ENCODE results near the gene NFAM1.
A peak's percentile ranks its signal among the peaks of the same experiment; 100 is the strongest.

Gene NFAM1

DNA sequence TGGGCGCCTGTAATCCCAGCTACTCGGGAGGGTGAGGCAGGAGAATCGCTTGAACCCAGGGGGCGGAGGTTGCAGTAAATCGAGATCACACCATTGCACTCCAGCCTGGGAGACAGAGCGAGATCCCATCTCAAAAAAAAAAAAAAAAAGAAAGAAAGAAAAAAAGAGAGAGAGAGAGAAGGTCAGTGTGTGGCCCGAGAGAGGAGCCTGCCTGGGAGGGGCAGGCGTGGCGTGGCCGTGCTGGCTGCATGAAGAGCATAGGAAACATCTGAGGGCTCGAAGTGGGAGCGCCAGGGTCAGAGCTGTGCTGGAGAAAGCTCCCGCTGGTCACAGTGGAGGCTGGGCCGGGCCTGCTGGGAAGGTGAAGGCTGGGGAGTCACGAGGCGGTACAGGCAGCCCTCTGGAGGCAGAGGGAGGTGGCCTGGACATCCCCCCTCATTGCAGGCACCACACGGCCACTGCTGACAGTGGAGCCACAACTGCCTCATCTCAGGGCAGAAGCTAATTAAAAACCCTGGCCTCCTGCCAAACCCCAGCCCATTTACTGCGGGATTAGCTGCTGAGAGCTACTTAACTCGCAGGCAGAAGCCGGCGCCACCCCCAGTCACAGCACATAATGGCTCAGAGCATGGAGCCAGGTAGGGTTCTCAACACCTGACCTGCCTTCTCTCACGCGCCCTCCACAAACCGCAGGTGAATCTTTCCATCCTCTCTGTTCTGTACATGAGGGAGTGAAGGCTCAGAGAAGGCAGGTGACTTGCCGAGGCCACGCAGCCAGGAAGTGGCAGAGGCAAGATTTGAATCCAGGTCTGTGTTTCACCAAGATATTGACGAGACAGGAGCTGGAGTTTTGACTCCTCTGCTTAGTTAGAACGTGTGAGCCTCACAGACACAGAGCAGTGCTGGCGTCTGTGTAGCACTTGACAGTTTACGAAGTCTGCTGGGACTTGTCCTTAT is 32.6 kb downstream of the NFAM1 start:
- H3K36me3 ChIP-seq (ENCODE audit: insufficient read depth, low read length): no peaks in the 10 kb centered on the region
- no peaks in the 10 kb centered on the region for H3K9me3 ChIP-seq (ENCODE audit: low read depth, low read length)
- H3K4me3 ChIP-seq: no peak overlapping the region
- DNase-seq (ENCODE audit: low read depth, low spot score): peak; percentile 40
- TF ChIP-seq EZH2 (IDR thresholded peaks at IDR 0.05) (no peak), FOXP2 (optimal IDR thresholded peaks at IDR 0.05; ENCODE audit: control extremely low read depth, extremely low read length, insufficient read depth) (peak; percentile 41), POLR2AphosphoS5 (IDR thresholded peaks at IDR 0.05; ENCODE audit: borderline replicate concordance, low read depth, low read length) (no peak)
- no peak overlapping the region for H3K27ac ChIP-seq
- no peak overlapping the region for H3K9ac ChIP-seq (ENCODE audit: insufficient read length)

DNA sequence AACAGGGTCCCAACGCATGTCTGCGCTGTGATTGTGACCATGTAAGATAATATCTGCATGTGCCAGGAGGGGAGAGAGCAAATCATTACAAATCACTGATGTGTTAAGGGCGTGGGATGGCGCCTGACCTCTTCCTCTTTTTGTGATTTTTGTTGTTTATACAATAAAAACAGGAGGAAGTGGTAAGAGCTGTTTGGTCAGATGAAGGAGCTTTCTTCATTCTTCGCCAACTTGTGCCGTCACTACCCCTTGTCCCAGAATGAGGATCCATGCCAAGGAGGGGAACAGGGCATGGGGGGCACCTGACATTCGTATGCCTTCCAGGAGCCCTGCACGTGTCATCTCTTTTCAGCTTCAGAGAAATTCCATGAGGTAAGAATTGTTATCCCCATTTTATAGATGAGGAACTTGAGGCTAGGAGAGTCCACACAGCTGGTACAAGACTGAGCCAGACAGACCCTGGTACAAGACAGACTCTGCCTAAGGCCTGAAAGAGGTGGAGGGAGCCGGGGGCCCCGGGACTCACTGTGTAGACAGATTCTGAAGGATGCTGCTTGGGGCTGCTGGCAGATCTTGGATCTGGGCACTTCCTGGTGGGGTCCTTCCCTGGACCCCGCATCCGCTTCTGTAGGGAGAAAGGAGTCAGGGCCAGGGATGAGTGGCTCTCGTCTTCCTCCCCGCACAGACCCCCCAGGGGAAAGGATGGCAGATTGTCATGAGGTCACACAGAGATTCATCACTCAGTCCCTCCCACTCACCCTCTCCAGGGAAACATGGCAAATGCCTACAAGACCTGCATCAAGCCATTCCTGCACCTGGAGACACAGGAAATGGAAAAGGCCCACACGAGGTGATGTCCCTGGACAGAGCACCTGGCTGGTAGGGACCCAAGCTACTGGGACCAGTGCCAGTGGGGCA is 34.6 kb downstream of the NFAM1 start:
- no peak for TF ChIP-seq POLR2AphosphoS5 (IDR thresholded peaks at IDR 0.05; ENCODE audit: borderline replicate concordance, low read depth, low read length)
- TF ChIP-seq EZH2 (IDR thresholded peaks at IDR 0.05): no peak
- TF ChIP-seq FOXP2 (optimal IDR thresholded peaks at IDR 0.05; ENCODE audit: control extremely low read depth, extremely low read length, insufficient read depth): no peak
- no peak overlapping the region for H3K4me3 ChIP-seq
- H3K9me3 ChIP-seq (ENCODE audit: low read depth, low read length): no peaks in the 10 kb centered on the region
- no peak overlapping the region for H3K27ac ChIP-seq
- no peak for DNase-seq (ENCODE audit: low read depth, low spot score)
- no peak overlapping the region for H3K9ac ChIP-seq (ENCODE audit: insufficient read length)
- no peaks in the 10 kb centered on the region for H3K36me3 ChIP-seq (ENCODE audit: insufficient read depth, low read length)

DNA sequence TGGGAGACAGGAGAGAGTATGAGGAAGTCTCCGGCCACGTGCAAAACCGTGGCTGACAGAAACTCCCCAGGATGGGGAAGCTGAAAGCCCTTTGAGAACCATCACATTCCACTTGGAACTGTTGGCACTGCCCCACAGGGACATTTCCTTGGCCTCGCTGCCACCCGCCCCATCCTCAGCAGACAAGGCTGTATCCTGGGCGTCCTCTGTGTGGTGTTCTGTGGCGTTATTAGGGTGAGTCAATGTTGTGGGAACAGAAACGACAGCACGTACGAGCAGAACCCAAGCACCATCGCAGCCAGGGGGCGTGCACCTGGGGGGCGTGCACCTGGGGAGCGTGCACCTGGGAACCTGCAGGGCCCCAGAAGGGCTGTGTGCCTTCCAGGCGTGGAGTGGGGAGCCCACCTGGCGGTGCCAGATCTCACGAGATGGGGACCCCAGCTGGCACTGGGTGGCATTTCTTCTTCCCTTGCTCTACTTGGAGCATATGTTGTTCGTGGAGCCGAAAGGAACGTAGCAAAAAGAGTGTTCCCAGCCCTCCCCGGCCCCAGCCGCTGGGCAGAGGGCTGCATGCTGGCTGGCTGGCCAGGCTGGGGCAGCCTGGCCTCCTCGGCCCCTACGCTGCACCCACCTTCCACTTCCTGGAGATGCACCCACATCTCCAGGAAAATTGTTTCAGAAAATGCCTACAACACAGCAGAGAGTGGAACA is 35.4 kb downstream of the NFAM1 start:
- H3K9me3 ChIP-seq (ENCODE audit: low read depth, low read length): no peaks in the 10 kb centered on the region
- no peak for TF ChIP-seq FOXP2 (optimal IDR thresholded peaks at IDR 0.05; ENCODE audit: control extremely low read depth, extremely low read length, insufficient read depth)
- no peak for TF ChIP-seq POLR2AphosphoS5 (IDR thresholded peaks at IDR 0.05; ENCODE audit: borderline replicate concordance, low read depth, low read length)
- TF ChIP-seq EZH2 (IDR thresholded peaks at IDR 0.05): no peak
- H3K27ac ChIP-seq: no peak overlapping the region
- no peak overlapping the region for H3K4me3 ChIP-seq
- H3K36me3 ChIP-seq (ENCODE audit: insufficient read depth, low read length): no peaks in the 10 kb centered on the region
- H3K9ac ChIP-seq (ENCODE audit: insufficient read length): no peak overlapping the region
- DNase-seq (ENCODE audit: low read depth, low spot score): no peak

DNA sequence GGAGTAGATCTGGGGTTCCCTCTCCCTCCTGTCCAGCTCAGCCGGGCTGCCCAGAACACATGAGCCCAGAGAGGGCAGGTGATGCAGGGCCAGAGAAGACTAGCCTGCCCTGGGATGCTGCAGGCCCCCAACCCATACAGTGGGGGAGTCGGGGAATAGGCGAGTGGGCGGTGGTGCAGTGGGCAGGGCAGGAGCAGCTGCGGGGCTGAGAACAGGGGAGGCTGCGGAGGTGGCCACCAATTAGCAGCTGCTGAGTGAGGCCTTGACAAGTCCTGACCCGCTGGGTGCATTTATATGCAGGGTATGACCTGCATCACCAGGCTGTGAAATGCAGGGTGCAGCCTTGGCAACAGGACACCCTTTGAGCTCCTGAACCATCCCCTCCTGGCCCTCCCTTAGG is 43.1 kb downstream of the NFAM1 start:
- H3K4me3 ChIP-seq: no peak overlapping the region
- H3K9me3 ChIP-seq (ENCODE audit: low read depth, low read length): no peaks in the 10 kb centered on the region
- H3K9ac ChIP-seq (ENCODE audit: insufficient read length): no peak overlapping the region
- H3K27ac ChIP-seq: no peak overlapping the region
- H3K36me3 ChIP-seq (ENCODE audit: insufficient read depth, low read length): no peaks in the 10 kb centered on the region
- TF ChIP-seq FOXP2 (optimal IDR thresholded peaks at IDR 0.05; ENCODE audit: control extremely low read depth, extremely low read length, insufficient read depth): no peak
- no peak for TF ChIP-seq POLR2AphosphoS5 (IDR thresholded peaks at IDR 0.05; ENCODE audit: borderline replicate concordance, low read depth, low read length)
- no peak for TF ChIP-seq EZH2 (IDR thresholded peaks at IDR 0.05)
- DNase-seq (ENCODE audit: low read depth, low spot score): no peak

DNA sequence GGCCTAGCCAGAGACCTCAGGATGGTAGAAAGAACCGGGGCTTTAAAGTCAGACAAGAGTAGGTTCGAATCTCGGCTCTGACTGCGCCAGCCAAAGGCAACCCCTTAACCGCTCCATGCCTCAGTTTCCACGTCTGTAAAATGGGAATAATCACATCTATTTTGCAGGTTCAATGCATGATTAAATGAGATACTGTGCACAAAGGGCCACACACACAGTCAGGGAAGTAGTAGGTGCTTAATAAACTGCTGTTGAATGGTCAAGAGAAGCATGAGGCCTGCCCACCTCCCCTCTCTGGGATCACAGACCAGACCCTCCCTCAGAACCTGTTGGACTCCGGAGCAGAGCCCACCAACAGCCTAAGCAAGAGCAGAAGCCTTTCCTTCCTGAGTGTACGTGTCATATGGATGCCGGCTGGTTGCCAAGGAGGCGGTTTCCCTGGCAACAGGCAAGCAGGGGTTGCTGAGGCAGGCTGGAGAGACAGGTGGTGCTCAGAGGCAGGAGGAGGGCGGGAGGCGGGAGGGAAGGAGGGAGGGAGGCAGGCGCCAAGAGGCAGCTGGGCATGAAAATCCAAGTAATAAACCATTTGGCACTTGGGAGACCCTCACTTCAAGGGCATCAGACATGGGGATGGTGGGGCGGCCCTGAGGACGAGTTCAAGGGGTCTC is 43.9 kb downstream of the NFAM1 start:
- H3K9ac ChIP-seq (ENCODE audit: insufficient read length): no peak overlapping the region
- no peak overlapping the region for H3K27ac ChIP-seq
- DNase-seq (ENCODE audit: low read depth, low spot score): no peak
- no peaks in the 10 kb centered on the region for H3K9me3 ChIP-seq (ENCODE audit: low read depth, low read length)
- TF ChIP-seq POLR2AphosphoS5 (IDR thresholded peaks at IDR 0.05; ENCODE audit: borderline replicate concordance, low read depth, low read length) (no peak), FOXP2 (optimal IDR thresholded peaks at IDR 0.05; ENCODE audit: control extremely low read depth, extremely low read length, insufficient read depth) (no peak), EZH2 (IDR thresholded peaks at IDR 0.05) (no peak)
- H3K4me3 ChIP-seq: no peak overlapping the region
- no peaks in the 10 kb centered on the region for H3K36me3 ChIP-seq (ENCODE audit: insufficient read depth, low read length)

DNA sequence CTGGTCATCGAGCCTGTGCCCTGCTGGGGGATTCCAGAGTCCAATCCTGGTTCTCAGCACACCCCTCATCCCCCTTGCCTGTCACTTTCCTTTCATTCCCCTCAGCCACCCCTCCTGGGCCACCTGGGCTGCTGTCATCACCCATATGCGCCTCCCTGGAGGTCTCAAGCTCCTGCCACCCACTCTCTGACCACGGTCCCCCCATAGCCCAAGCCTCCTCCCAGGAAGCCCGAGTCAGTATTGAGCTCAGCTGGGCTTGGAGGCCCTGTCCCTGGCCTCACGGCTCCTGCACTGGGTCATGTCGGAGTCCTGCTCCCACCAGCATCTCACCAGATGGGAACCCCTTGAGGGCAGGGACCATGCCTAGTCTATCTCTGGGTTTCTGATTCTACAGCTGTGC is 44.6 kb downstream of the NFAM1 start:
- DNase-seq (ENCODE audit: low read depth, low spot score): no peak
- Histone ChIP-seq H3K9ac (ENCODE audit: insufficient read length) (no peak overlapping the region), H3K27ac (no peak overlapping the region), H3K9me3 (ENCODE audit: low read depth, low read length) (no peaks in the 10 kb centered on the region), H3K4me3 (no peak overlapping the region), H3K36me3 (ENCODE audit: insufficient read depth, low read length) (no peaks in the 10 kb centered on the region)
- TF ChIP-seq FOXP2 (optimal IDR thresholded peaks at IDR 0.05; ENCODE audit: control extremely low read depth, extremely low read length, insufficient read depth) (no peak), POLR2AphosphoS5 (IDR thresholded peaks at IDR 0.05; ENCODE audit: borderline replicate concordance, low read depth, low read length) (no peak), EZH2 (IDR thresholded peaks at IDR 0.05) (no peak)

DNA sequence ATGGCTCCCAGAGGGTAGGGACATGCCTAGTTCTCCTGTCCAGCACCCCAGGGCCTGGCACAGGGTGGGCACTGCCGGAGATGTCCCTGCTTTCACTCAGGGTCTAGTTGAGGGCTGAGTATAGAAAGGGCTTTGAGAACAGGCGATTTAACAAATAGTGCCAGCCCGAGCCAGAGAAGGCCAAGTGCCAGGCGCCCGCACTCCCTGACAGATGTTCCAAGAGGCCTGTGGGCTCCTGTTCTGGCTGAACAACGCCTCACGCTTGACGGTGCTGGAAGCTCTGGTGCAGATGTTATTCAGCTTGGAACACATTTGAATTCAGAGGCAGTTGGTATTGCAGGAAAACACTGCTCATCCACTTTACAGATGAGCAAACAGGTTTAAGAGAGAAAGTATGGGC is 46.5 kb downstream of the NFAM1 start:
- Histone ChIP-seq H3K9ac (ENCODE audit: insufficient read length) (no peak overlapping the region), H3K4me3 (no peak overlapping the region), H3K27ac (no peak overlapping the region), H3K9me3 (ENCODE audit: low read depth, low read length) (no peaks in the 10 kb centered on the region), H3K36me3 (ENCODE audit: insufficient read depth, low read length) (no peaks in the 10 kb centered on the region)
- no peak for TF ChIP-seq EZH2 (IDR thresholded peaks at IDR 0.05)
- TF ChIP-seq FOXP2 (optimal IDR thresholded peaks at IDR 0.05; ENCODE audit: control extremely low read depth, extremely low read length, insufficient read depth): no peak
- no peak for TF ChIP-seq POLR2AphosphoS5 (IDR thresholded peaks at IDR 0.05; ENCODE audit: borderline replicate concordance, low read depth, low read length)
- no peak for DNase-seq (ENCODE audit: low read depth, low spot score)
